ENCODE measurements around the gene DUOX1. TPM values are rescaled to one million over a fixed set of nuclear protein-coding genes. Genes with fewer than 3 reads are reported as not detected.

The DUOX1 gene
- total RNA-seq, 1 experiment from 2014 or later: 19.6 TPM

DNA sequence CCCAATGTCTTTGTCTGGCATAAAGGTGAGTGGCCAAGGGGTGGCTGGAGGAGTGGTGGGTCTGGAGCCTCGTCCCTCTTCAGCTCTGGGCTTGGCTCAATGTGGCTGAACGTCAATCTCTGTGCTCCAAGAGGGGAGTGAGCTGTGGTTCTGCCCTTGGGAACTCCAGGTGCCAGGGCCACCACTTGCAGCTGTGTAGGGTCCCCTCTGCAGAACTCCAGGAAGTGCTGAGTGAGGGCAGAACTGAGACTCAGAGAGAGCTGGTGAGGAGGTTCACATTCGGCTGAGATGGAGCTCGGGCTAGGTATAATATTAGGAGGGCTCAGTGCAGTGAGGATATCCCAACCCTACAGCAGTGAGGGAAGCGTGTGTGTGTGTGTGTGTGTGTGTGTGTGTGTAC, 11.6 kb downstream of the DUOX1 start:
- no peak for TF ChIP-seq EZH2 (IDR thresholded peaks at IDR 0.05)
- TF ChIP-seq SIN3A (IDR thresholded peaks at IDR 0.05; ENCODE audit: low read depth): no peak
- TF ChIP-seq SP1 (IDR thresholded peaks at IDR 0.05; ENCODE audit: low read depth): no peak
- TF ChIP-seq YY1 (IDR thresholded peaks at IDR 0.05; ENCODE audit: extremely low read depth, insufficient replicate concordance, low read depth, low read length): no peak
- no peak for TF ChIP-seq POLR2A (IDR thresholded peaks at IDR 0.05; ENCODE audit: borderline replicate concordance, extremely low read depth, insufficient read depth, insufficient read length)
- no peak for TF ChIP-seq ZBTB33 (IDR thresholded peaks at IDR 0.05; ENCODE audit: extremely low read depth, insufficient replicate concordance, low read length)
- TF ChIP-seq JUND (IDR thresholded peaks at IDR 0.05): no peak
- no peak for TF ChIP-seq EZH2phosphoT487 (IDR thresholded peaks at IDR 0.05; ENCODE audit: borderline replicate concordance)
- TF ChIP-seq ZNF274 (IDR thresholded peaks at IDR 0.05; ENCODE audit: low read depth, low read length): no peak
- TF ChIP-seq EGR1 (IDR thresholded peaks at IDR 0.05; ENCODE audit: low read depth): no peak
- no peak for TF ChIP-seq MAX (IDR thresholded peaks at IDR 0.05)
- TF ChIP-seq, protein P1, sequence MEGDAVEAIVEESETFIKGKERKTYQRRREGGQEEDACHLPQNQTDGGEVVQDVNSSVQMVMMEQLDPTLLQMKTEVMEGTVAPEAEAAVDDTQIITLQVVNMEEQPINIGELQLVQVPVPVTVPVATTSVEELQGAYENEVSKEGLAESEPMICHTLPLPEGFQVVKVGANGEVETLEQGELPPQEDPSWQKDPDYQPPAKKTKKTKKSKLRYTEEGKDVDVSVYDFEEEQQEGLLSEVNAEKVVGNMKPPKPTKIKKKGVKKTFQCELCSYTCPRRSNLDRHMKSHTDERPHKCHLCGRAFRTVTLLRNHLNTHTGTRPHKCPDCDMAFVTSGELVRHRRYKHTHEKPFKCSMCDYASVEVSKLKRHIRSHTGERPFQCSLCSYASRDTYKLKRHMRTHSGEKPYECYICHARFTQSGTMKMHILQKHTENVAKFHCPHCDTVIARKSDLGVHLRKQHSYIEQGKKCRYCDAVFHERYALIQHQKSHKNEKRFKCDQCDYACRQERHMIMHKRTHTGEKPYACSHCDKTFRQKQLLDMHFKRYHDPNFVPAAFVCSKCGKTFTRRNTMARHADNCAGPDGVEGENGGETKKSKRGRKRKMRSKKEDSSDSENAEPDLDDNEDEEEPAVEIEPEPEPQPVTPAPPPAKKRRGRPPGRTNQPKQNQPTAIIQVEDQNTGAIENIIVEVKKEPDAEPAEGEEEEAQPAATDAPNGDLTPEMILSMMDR (IDR thresholded peaks at IDR 0.05 in 2 of 3, conservative IDR thresholded peaks at IDR 0.05 in 1 of 3; ENCODE audit: borderline replicate concordance in 1 of 3, insufficient read depth in 1 of 3, low read depth in 2 of 3, low read length in 2 of 3): no peak
- TF ChIP-seq POLR2AphosphoS5 (IDR thresholded peaks at IDR 0.05; ENCODE audit: low read depth, low read length): no peak
- CTCF ChIA-PET: no interaction called here
- peaks cover 2 to 5% of the 10 kb centered on the region in 2 experiments; a peak in 1 of 4 replicates for H3K36me3 ChIP-seq (ENCODE audit: control insufficient read depth in 1 of 2, insufficient read depth in 2 of 2, low read length in 2 of 2)

More for the DNA sequence above, 11.6 kb downstream of the DUOX1 start:
- Histone ChIP-seq H2AFZ (ENCODE audit: low read depth, low read length, poor library complexity, severe bottlenecking) (no peak overlapping the region), H3K27me3 (ENCODE audit: insufficient read depth, low read length) (no peaks in the 10 kb centered on the region), H3K27ac (ENCODE audit: low read depth, low read length) (no peak overlapping the region), H3K9me3 (ENCODE audit: control insufficient read depth in 1 of 2, insufficient read depth in 1 of 2, low read depth in 1 of 2, low read length in 2 of 2) (no peaks in the 10 kb centered on the region), H3K79me2 (ENCODE audit: insufficient read depth, low read length) (no peaks in the 10 kb centered on the region), H3K9me2 (ENCODE audit: insufficient read depth) (no peaks in the 10 kb centered on the region), H3K9ac (ENCODE audit: low read length) (no peak overlapping the region), H3K4me2 (ENCODE audit: low read length) (no peak overlapping the region), H3K4me3 (replicated peaks in 1 of 2; ENCODE audit: low read depth in 1 of 2, low read length in 2 of 2) (no peak overlapping the region), H4K20me1 (ENCODE audit: insufficient read depth) (no peaks in the 10 kb centered on the region), H3K4me1 (ENCODE audit: control insufficient read depth in 1 of 2, insufficient read depth in 2 of 2, low read length in 2 of 2) (no peaks in the 10 kb centered on the region)
- POLR2A ChIA-PET: no interaction called here
- RAD21 ChIA-PET (ENCODE audit: low non-redundant PET in 1 of 2, low total read pairs in 2 of 2, uncharacterized antibody in 2 of 2, unreplicated experiment in 2 of 2): no interaction called here
- intact Hi-C loops (cut with micrococcal nuclease): no loop called here
- no peak for DNase-seq (ENCODE audit: low read depth, low spot score)
- BruUV-seq (replicated peaks): no TSS peak
- ATAC-seq: no peak

Data from HCT116 (cell line).